ENCODE results near the gene MAP3K20.

The MAP3K20 gene

GRCh38 chr2:173122936-173123335, 47.3 kb downstream of the MAP3K20 start:
- TF ChIP-seq FOXP2 (optimal IDR thresholded peaks at IDR 0.05; ENCODE audit: borderline replicate concordance, extremely low read depth, extremely low read length, insufficient read depth) (no peak), SIN3A (IDR thresholded peaks at IDR 0.05; ENCODE audit: borderline replicate concordance, insufficient read depth, low read length) (no peak), TAF1 (IDR thresholded peaks at IDR 0.05; ENCODE audit: borderline replicate concordance, insufficient read depth, low read length) (no peak)

DNA sequence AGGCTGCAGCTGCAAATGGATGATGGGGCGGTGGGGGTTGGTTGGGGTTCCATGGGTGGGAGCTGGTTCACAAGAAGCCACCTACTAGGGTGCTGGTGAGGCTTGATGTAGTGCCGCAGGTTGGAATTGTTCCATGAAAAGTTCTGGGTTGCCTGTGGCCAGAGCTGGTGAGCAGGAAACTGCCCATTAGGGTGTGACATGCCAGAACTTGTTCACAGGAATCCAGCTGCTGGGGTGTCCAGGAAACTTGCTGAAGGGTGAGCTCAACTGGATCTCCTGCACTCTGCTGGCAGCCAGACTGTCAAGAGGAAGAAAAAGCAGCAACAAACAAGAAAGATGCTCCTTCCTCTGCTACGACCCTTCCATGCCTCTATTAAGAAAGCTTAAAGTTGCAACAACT, 48.8 kb downstream of the MAP3K20 start:
- TF ChIP-seq REST (IDR thresholded peaks at IDR 0.05; ENCODE audit: insufficient read depth in 1 of 2, low read depth in 2 of 2, low read length in 2 of 2): no peak
- TF ChIP-seq SIN3A (IDR thresholded peaks at IDR 0.05; ENCODE audit: borderline replicate concordance, insufficient read depth, low read length): no peak
- TF ChIP-seq TAF1 (IDR thresholded peaks at IDR 0.05; ENCODE audit: borderline replicate concordance, insufficient read depth, low read length): no peak
- TF ChIP-seq POLR2AphosphoS5 (IDR thresholded peaks at IDR 0.05; ENCODE audit: low read depth, low read length): no peak
- no peak for TF ChIP-seq FOXP2 (optimal IDR thresholded peaks at IDR 0.05; ENCODE audit: borderline replicate concordance, extremely low read depth, extremely low read length, insufficient read depth)

DNA sequence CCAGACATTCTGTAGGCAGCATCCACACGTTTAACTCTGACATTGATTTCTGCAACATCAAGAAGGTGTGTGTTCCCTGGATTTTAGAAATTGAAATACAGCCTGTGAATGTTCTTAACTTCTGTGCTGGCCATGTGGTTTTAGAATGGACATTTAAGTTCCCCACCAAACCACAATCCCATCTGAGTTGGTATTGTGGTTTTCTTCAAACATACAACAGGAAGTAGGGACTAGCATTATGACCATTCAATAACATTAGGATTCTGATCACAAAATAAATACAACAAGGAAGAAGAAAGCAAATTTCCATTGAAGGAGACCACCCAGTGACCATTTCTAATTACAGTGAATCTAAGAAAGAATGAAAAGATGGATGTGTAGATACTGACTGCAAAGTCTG, 51.2 kb downstream of the MAP3K20 start:
- no peak for TF ChIP-seq REST (IDR thresholded peaks at IDR 0.05; ENCODE audit: insufficient read depth in 1 of 2, low read depth in 2 of 2, low read length in 2 of 2)
- no peak for TF ChIP-seq FOXP2 (optimal IDR thresholded peaks at IDR 0.05; ENCODE audit: borderline replicate concordance, extremely low read depth, extremely low read length, insufficient read depth)
- TF ChIP-seq TAF1 (IDR thresholded peaks at IDR 0.05; ENCODE audit: borderline replicate concordance, insufficient read depth, low read length): no peak
- TF ChIP-seq POLR2AphosphoS5 (IDR thresholded peaks at IDR 0.05; ENCODE audit: low read depth, low read length): no peak
- no peak for TF ChIP-seq SIN3A (IDR thresholded peaks at IDR 0.05; ENCODE audit: borderline replicate concordance, insufficient read depth, low read length)

- TF ChIP-seq TAF1 (IDR thresholded peaks at IDR 0.05; ENCODE audit: borderline replicate concordance, insufficient read depth, low read length) (no peak), REST (IDR thresholded peaks at IDR 0.05; ENCODE audit: insufficient read depth in 1 of 2, low read depth in 2 of 2, low read length in 2 of 2) (no peak), SIN3A (IDR thresholded peaks at IDR 0.05; ENCODE audit: borderline replicate concordance, insufficient read depth, low read length) (no peak), FOXP2 (optimal IDR thresholded peaks at IDR 0.05; ENCODE audit: borderline replicate concordance, extremely low read depth, extremely low read length, insufficient read depth) (no peak), POLR2AphosphoS5 (IDR thresholded peaks at IDR 0.05; ENCODE audit: low read depth, low read length) (no peak)
Measured at GRCh38 chr2:173130496-173131465, 55.1 kb downstream of the MAP3K20 start.

GRCh38 chr2:173132531-173132930, 56.9 kb downstream of the MAP3K20 start:
- TF ChIP-seq FOXP2 (optimal IDR thresholded peaks at IDR 0.05; ENCODE audit: borderline replicate concordance, extremely low read depth, extremely low read length, insufficient read depth): no peak
- TF ChIP-seq TAF1 (IDR thresholded peaks at IDR 0.05; ENCODE audit: borderline replicate concordance, insufficient read depth, low read length): no peak
- no peak for TF ChIP-seq SIN3A (IDR thresholded peaks at IDR 0.05; ENCODE audit: borderline replicate concordance, insufficient read depth, low read length)
- TF ChIP-seq REST (IDR thresholded peaks at IDR 0.05; ENCODE audit: insufficient read depth in 1 of 2, low read depth in 2 of 2, low read length in 2 of 2): no peak
- no peak for TF ChIP-seq POLR2AphosphoS5 (IDR thresholded peaks at IDR 0.05; ENCODE audit: low read depth, low read length)

Data from PFSK-1 (cell line).